ENCODE measurements around the gene ALS2CL.

Gene ALS2CL

DNA sequence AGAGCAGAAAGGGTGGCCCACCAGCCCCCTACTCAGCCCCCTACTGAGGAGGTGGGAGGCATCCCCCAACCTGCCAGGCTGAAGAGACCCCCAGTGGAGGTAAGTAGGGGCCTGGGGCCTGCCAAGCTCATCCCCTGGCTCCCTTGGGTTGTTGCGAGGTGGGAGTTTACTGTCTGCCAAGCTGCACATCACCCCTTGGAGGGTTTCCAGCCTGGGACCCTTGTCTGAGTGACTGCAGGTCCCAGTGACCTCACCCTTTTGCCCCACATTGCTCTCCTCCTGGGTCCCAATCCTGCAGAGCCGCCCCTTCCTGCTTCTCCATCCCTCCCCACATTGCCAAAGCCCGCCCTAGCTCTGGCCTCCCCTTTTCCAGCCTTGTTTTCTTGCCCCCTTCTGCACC, 1.0 kb upstream of the ALS2CL start:
- H3K27me3 Mint-ChIP-seq = no peaks in the 10 kb centered on the region
- ATAC-seq (replicated peaks; ENCODE audit: extremely low read depth, poor library complexity, severe bottlenecking) (no peak), DNase-seq (ENCODE audit: low spot score in 2 of 2) (no peak)
- H3K4me3 Mint-ChIP-seq = peak overlapping the region; percentile 70
- H3K27ac Mint-ChIP-seq (ENCODE audit: low read depth) = no peak overlapping the region
- H3K36me3 Mint-ChIP-seq (ENCODE audit: insufficient read depth) = no peaks in the 10 kb centered on the region
- no peaks in the 10 kb centered on the region for H3K9me3 Mint-ChIP-seq
- H3K4me1 Mint-ChIP-seq = peaks cover 29% of the 10 kb centered on the region

DNA sequence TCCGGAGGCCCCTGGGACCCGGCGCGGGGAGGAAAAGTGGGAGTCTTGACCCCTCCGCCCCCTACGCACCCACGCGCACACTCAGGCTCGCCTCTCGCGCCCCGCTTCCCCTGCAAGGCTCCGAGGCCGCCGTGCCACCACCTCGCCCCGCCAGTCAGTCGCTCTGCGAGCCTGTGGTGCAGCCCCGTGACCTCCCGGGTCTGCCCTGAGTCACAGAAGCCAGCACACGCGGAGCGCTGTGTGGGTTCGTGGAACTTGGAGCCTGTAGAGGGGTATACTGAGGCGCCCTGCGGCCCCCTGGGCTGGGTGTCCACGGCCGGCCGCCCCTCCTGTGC, 380 bp upstream of the ALS2CL start:
- DNase-seq (ENCODE audit: low spot score in 2 of 2) = peak; percentile 26 to 32
- H3K4me3 Mint-ChIP-seq = peak overlapping the region; percentile 70

DNA sequence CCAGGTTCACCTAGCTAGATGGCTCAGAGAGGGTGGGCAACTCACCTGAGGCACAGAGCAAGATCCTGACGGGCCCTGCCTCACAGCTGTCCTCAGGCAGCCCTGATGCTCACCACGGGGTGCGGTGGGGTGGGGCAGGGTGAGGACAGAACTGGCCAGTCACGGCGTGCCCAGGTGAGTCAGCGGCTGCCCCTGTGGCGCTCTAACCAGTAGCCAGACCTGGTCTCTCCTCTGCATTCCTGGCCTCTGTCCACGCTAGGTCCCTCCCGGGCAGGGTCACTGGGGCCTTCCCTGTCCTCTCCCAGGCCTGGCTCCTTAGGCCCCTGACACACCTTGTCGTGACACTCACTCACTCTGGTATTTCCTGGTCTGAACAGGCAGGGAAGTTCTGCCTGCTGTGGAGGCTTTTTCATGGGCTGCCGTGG, 901 bp downstream of the ALS2CL start:
- DNase-seq (ENCODE audit: low spot score in 2 of 2) (no peak), ATAC-seq (replicated peaks; ENCODE audit: extremely low read depth, poor library complexity, severe bottlenecking) (no peak)
- Mint-ChIP-seq H3K4me1 (peaks cover 29% of the 10 kb centered on the region), H3K36me3 (ENCODE audit: insufficient read depth) (no peaks in the 10 kb centered on the region), H3K27ac (ENCODE audit: low read depth) (no peak overlapping the region), H3K4me3 (peak overlapping the region; percentile 70), H3K9me3 (no peaks in the 10 kb centered on the region), H3K27me3 (no peaks in the 10 kb centered on the region)

More for the DNA sequence above, 380 bp upstream of the ALS2CL start:
- peak; percentile 33 for ATAC-seq (replicated peaks; ENCODE audit: extremely low read depth, poor library complexity, severe bottlenecking)
- H3K36me3 Mint-ChIP-seq (ENCODE audit: insufficient read depth) = no peaks in the 10 kb centered on the region
- no peaks in the 10 kb centered on the region for H3K27me3 Mint-ChIP-seq
- peaks cover 29% of the 10 kb centered on the region for H3K4me1 Mint-ChIP-seq
- no peak overlapping the region for H3K27ac Mint-ChIP-seq (ENCODE audit: low read depth)
- no peaks in the 10 kb centered on the region for H3K9me3 Mint-ChIP-seq

DNA sequence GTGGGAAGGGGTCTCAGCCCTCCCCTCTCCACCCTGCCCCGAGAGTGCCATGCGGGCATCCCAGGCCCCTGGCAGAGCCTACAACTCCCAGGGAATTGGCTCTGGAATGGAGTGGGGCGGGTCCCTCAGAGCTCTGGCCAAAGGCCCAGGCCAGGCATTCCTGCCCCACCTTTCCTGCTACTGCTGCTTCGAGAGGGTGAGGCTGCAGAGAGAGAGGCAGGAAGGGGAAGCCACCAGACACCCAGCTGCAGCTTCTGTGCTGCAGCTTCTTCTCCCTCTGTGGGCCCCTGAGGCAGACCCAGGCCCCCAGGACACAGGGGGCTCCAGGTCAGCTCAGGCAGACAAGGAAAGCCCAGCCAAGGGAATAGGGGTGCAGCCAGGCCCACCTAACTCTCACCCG, 2.7 kb downstream of the ALS2CL start:
- no peak for DNase-seq (ENCODE audit: low spot score in 2 of 2)
- Mint-ChIP-seq H3K36me3 (ENCODE audit: insufficient read depth) (no peaks in the 10 kb centered on the region), H3K4me1 (peaks cover 25% of the 10 kb centered on the region), H3K27ac (ENCODE audit: low read depth) (no peak overlapping the region), H3K9me3 (no peaks in the 10 kb centered on the region), H3K27me3 (no peaks in the 10 kb centered on the region), H3K4me3 (no peak overlapping the region)
- no peak for ATAC-seq (replicated peaks; ENCODE audit: extremely low read depth, poor library complexity, severe bottlenecking)

DNA sequence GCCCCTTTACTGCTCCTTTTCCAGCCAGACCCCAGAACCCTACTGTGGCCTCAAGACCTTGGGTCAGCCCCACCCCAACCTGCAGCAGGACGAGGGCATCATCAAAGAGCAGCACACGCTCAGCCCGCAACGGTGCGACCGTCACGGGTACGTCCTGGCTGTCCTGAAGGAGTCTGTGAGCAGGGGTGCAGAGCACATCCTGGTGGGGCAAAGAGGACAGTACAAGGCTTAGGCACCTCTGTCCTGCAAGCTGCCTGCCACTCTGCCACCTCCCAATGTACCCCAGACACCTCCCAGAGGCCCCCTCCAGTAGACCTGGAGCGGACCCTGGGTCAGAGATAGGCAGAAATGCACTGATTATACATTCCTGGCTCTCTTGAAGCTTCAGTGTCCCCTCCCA, 8.0 kb downstream of the ALS2CL start:
- DNase-seq (ENCODE audit: low spot score in 2 of 2) = no peak
- Mint-ChIP-seq H3K27me3 (peaks cover 3% of the 10 kb centered on the region), H3K4me1 (no peaks in the 10 kb centered on the region), H3K9me3 (no peaks in the 10 kb centered on the region), H3K27ac (ENCODE audit: low read depth) (no peak overlapping the region), H3K4me3 (no peak overlapping the region), H3K36me3 (ENCODE audit: insufficient read depth) (no peaks in the 10 kb centered on the region)
- ATAC-seq (replicated peaks; ENCODE audit: extremely low read depth, poor library complexity, severe bottlenecking) = no peak

DNA sequence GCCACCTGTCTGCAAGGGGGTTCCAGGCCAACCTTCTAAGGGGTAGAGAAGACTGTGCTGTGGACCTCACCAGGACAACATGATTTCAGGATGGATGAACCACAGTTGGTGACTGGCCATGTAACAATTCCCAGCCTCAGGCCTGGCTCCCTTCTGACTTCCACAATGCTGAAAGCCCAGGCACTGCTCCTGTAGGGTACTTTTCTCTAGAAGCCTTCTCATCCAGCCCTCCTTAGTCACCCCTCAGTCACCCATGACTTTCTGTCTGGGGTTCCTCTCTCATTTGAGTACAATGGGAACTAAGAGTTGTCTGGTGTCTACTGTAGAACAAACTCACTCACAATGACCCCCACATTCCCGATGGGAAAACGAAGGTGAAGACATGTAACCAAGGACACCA, 8.6 kb downstream of the ALS2CL start:
- H3K27ac Mint-ChIP-seq (ENCODE audit: low read depth) = no peak overlapping the region
- H3K4me3 Mint-ChIP-seq = no peak overlapping the region
- ATAC-seq (replicated peaks; ENCODE audit: extremely low read depth, poor library complexity, severe bottlenecking) (no peak), DNase-seq (ENCODE audit: low spot score in 2 of 2) (no peak)
- no peaks in the 10 kb centered on the region for H3K4me1 Mint-ChIP-seq
- H3K36me3 Mint-ChIP-seq (ENCODE audit: insufficient read depth) = no peaks in the 10 kb centered on the region
- peaks cover 7% of the 10 kb centered on the region for H3K27me3 Mint-ChIP-seq
- no peaks in the 10 kb centered on the region for H3K9me3 Mint-ChIP-seq

DNA sequence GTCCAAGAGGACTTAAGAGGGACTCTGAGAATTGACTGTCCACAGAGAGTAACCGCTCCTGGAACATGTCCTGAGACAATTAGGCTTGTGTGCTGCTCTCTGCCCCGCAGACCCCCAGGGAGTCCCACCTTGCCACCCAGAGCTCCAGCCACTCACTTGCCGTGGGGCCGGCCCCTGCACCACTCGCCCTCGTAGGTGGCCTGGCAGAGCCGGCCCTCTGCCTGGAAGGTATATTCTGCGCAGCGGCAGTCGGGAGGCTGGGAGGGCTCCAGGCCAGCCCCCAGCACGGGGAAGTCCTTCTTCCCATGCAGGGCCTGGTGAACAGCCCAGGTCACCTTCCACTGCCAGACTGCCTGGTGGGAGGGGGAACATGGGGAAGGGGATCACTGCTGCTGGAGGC, 10.5 kb downstream of the ALS2CL start:
- DNase-seq (ENCODE audit: low spot score in 2 of 2) (no peak), ATAC-seq (replicated peaks; ENCODE audit: extremely low read depth, poor library complexity, severe bottlenecking) (no peak)
- Mint-ChIP-seq H3K4me1 (no peaks in the 10 kb centered on the region), H3K27me3 (peaks cover 7% of the 10 kb centered on the region), H3K9me3 (no peaks in the 10 kb centered on the region), H3K36me3 (ENCODE audit: insufficient read depth) (no peaks in the 10 kb centered on the region), H3K4me3 (no peak overlapping the region), H3K27ac (ENCODE audit: low read depth) (no peak overlapping the region)

DNA sequence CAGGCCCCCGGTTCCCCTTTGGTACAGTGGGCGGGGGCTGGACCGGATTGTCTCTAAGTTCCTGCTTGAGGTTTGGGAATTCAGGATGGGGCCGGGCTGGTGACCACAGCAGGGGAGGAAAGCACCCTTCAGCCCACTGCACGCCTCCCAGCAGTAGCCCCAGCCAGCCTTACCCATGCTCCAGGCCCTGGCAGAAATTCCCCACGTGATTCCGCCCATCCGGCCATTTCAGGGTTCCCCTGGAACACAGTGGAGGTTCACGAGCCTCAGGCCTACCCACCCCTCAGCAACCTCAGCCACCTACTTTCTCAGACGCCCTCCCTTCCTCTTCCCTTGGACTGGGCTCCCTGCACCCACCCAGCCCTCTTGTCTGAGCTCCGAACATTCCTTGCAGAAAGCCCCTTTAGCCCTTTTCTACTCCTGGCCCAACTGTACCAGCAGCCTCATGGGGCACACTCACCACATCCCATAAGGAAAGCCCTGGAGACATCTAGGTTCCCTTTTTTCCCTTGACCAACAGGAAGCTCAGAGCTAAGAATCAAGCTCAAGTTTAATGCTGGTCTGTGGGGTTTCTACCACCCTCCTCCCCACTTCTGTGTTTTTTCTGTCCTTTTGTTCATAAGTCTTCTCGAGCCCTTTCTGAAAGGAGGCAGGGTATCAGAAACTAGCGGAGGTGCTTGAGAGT, 11.5 kb downstream of the ALS2CL start:
- Mint-ChIP-seq H3K27ac (ENCODE audit: low read depth) (no peak overlapping the region), H3K27me3 (peaks cover 7% of the 10 kb centered on the region), H3K9me3 (no peaks in the 10 kb centered on the region), H3K4me1 (no peaks in the 10 kb centered on the region), H3K4me3 (no peak overlapping the region), H3K36me3 (ENCODE audit: insufficient read depth) (no peaks in the 10 kb centered on the region)
- DNase-seq (ENCODE audit: low spot score in 2 of 2) = no peak
- no peak for ATAC-seq (replicated peaks; ENCODE audit: extremely low read depth, poor library complexity, severe bottlenecking)

DNA sequence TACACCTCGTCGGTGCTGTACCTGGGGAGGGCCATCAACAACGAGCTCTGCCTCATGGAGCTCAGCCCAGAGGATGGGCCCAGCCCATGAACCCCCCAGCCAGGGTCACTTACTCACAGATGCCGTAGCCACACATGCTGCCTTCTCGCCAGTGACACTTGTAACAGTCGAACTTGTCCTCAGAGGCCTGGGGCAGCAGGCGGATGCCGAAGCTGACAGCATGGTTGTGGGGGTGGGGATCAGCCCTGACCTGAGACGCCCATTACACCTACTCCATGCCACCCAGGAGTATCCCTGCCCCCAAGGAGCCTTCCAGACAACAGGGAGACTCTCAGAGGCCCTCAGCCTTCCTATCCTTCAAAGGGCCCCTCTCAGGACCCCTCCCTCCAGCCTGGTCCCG, 12.1 kb downstream of the ALS2CL start:
- Mint-ChIP-seq H3K27ac (ENCODE audit: low read depth) (no peak overlapping the region), H3K27me3 (peaks cover 7% of the 10 kb centered on the region), H3K4me3 (no peak overlapping the region), H3K36me3 (ENCODE audit: insufficient read depth) (no peaks in the 10 kb centered on the region), H3K9me3 (no peaks in the 10 kb centered on the region), H3K4me1 (no peaks in the 10 kb centered on the region)
- DNase-seq (ENCODE audit: low spot score in 2 of 2) = no peak
- ATAC-seq (replicated peaks; ENCODE audit: extremely low read depth, poor library complexity, severe bottlenecking) = no peak

DNA sequence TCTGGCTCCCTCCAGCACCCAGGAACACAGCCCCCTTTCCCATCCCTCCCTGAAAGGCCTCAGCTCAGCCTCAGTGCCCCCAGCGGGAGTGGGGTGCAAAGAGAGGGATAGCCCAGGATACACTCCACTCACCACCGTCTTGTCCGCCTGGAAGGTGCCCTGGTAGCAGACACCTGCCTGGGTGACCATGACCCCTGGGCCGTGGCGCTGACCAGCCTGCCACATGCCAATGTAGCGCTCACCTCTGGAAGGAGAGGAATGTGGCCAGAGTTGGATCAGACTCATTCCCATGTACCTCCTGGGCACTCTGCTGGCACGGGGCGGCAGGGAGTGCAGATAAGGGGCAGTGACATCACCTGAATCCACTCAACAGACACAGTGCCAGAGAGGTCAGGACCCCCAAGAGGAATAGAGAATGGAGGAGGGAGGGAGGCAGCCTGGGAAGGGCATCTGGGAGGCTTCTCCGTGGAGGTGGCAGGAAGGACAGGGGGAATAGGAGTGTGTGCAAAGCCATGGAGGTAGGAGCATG, 13.1 kb downstream of the ALS2CL start:
- H3K27me3 Mint-ChIP-seq = peaks cover 7% of the 10 kb centered on the region
- no peaks in the 10 kb centered on the region for H3K9me3 Mint-ChIP-seq
- ATAC-seq (replicated peaks; ENCODE audit: extremely low read depth, poor library complexity, severe bottlenecking) (no peak), DNase-seq (ENCODE audit: low spot score in 2 of 2) (no peak)
- H3K27ac Mint-ChIP-seq (ENCODE audit: low read depth) = no peak overlapping the region
- H3K4me3 Mint-ChIP-seq = no peak overlapping the region
- no peaks in the 10 kb centered on the region for H3K4me1 Mint-ChIP-seq
- H3K36me3 Mint-ChIP-seq (ENCODE audit: insufficient read depth) = no peaks in the 10 kb centered on the region

DNA sequence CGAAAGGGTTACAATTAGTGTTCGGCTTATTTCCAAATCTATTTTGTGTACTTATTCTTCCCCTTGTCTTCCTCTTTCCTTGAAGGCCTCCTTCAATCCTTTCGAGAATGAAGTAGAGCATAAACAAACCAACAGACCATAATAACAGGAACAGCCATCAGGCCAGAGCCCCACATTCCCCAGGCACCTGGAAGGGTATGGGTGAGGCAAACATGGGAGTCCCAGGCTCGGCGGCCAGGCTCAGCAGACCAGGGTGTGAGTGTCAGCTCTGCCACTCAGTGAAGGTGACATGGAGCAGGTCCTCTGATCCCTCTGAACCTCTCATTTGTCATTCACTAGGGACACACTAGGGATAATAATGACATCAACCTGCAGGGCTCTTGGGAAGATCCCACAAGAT, 13.8 kb downstream of the ALS2CL start:
- no peaks in the 10 kb centered on the region for H3K4me1 Mint-ChIP-seq
- H3K27ac Mint-ChIP-seq (ENCODE audit: low read depth) = no peak overlapping the region
- no peak for ATAC-seq (replicated peaks; ENCODE audit: extremely low read depth, poor library complexity, severe bottlenecking)
- peaks cover 7% of the 10 kb centered on the region for H3K27me3 Mint-ChIP-seq
- H3K36me3 Mint-ChIP-seq (ENCODE audit: insufficient read depth) = no peaks in the 10 kb centered on the region
- DNase-seq (ENCODE audit: low spot score in 2 of 2) = no peak
- no peak overlapping the region for H3K4me3 Mint-ChIP-seq
- no peaks in the 10 kb centered on the region for H3K9me3 Mint-ChIP-seq

DNA sequence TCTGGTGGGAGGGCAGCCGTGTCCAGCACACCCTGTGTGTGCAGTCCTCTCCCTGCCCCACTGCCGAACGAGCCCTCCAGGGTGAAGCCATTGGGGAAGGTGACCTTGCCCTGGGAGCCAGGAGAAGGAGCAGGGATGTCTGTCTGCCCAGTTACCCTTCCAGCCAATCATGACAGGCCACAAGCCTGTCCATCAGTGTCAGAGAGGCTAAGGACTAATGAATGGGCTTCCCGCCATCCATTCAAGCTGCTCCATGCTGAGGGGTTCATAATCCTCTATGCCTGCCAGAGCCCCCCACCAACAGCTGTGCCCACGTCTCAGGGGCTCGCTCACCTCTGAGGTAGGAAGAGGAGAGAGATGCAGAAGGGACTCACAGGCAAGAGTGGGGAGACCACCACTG, 15.2 kb downstream of the ALS2CL start:
- ATAC-seq (replicated peaks; ENCODE audit: extremely low read depth, poor library complexity, severe bottlenecking) (no peak), DNase-seq (ENCODE audit: low spot score in 2 of 2) (no peak)
- H3K9me3 Mint-ChIP-seq = no peaks in the 10 kb centered on the region
- no peak overlapping the region for H3K27ac Mint-ChIP-seq (ENCODE audit: low read depth)
- peaks cover 7% of the 10 kb centered on the region for H3K27me3 Mint-ChIP-seq
- H3K4me1 Mint-ChIP-seq = no peaks in the 10 kb centered on the region
- H3K4me3 Mint-ChIP-seq = no peak overlapping the region
- H3K36me3 Mint-ChIP-seq (ENCODE audit: insufficient read depth) = no peaks in the 10 kb centered on the region

DNA sequence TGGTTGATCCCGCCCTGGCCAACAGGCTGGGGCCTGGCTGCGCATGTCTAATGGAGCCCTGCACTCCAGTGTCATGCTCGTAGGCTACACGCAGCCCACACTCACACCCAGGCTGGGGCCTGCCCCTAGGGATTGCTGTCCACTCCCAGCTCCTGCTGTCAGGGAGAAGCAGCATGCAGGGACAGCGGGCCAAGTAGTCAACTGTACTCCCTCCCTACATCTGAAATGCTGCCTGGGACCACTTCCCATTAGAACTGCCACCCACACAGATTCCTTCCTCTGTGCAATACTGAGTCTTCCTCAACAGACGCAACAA, 16.1 kb downstream of the ALS2CL start:
- ATAC-seq (replicated peaks; ENCODE audit: extremely low read depth, poor library complexity, severe bottlenecking) = no peak
- H3K4me1 Mint-ChIP-seq = no peaks in the 10 kb centered on the region
- H3K36me3 Mint-ChIP-seq (ENCODE audit: insufficient read depth) = no peaks in the 10 kb centered on the region
- H3K9me3 Mint-ChIP-seq = no peaks in the 10 kb centered on the region
- H3K27me3 Mint-ChIP-seq = peaks cover 7% of the 10 kb centered on the region
- H3K27ac Mint-ChIP-seq (ENCODE audit: low read depth) = no peak overlapping the region
- H3K4me3 Mint-ChIP-seq = no peak overlapping the region
- DNase-seq (ENCODE audit: low spot score in 2 of 2) = no peak
